Activated naive CD4-positive, alpha-beta T cell treated with Interleukin-2 at 50 U/mL for 16 hours (primary cell): ENCODE measurements around the gene CCDC38.
A peak's percentile ranks its signal among the peaks of the same experiment; 100 is the strongest.
"Not testable (repeated sequence)": the region's sequence is repeated elsewhere in the genome, so short reads cannot be mapped to it uniquely, and the experiment has no call there.

ENCODE experiments used
- DNase-seq: peaks from one replicate; pipeline ENCODE4 v3.0.0-alpha.2; 2020

The CCDC38 gene

GRCh38 chr12:95881331-95881955 is 61.0 kb downstream of the CCDC38 start:
- no peak for DNase-seq

- no peak for DNase-seq
These were observed 61.5 kb downstream of the CCDC38 start for GRCh38 chr12:95880895-95881294.

- no peak for DNase-seq
These were observed 64.8 kb downstream of the CCDC38 start for GRCh38 chr12:95877622-95878021.

- no peak for DNase-seq
These were observed 68.0 kb downstream of the CCDC38 start for GRCh38 chr12:95874452-95874851.

- DNase-seq, result no peak
These were observed 71.5 kb downstream of the CCDC38 start for GRCh38 chr12:95870897-95871296.

- DNase-seq, result no peak
These were observed 79.1 kb downstream of the CCDC38 start for GRCh38 chr12:95863337-95863736.

GRCh38 chr12:95862038-95862437 is 80.4 kb downstream of the CCDC38 start:
- no peak for DNase-seq

GRCh38 chr12:95859947-95860850 is 82.2 kb downstream of the CCDC38 start:
- DNase-seq, result no peak

GRCh38 chr12:95859344-95859816 is 83.0 kb downstream of the CCDC38 start:
- DNase-seq, result peak; percentile 19

GRCh38 chr12:95858451-95859343 is 83.7 kb downstream of the CCDC38 start, which contains the start of gene SNRPF:
SNRPF (plus strand) TSS chr12:95858952; CDS start chr12:95859074, 122 bp downstream.
- peak; percentile 93 for DNase-seq

GRCh38 chr12:95857799-95858198 is 84.6 kb downstream of the CCDC38 start:
- no peak for DNase-seq

GRCh38 chr12:95857156-95857555 is 85.3 kb downstream of the CCDC38 start:
- no peak for DNase-seq

- no peak for DNase-seq
These were observed 90.3 kb downstream of the CCDC38 start for GRCh38 chr12:95852133-95852532.

- DNase-seq, result no peak
These were observed 90.8 kb downstream of the CCDC38 start for GRCh38 chr12:95851606-95852005.

GRCh38 chr12:95848575-95849388 is 93.6 kb downstream of the CCDC38 start:
- no peak for DNase-seq

GRCh38 chr12:95842426-95842825 is 100.0 kb downstream of the CCDC38 start:
- DNase-seq, result not testable (repeated sequence)

GRCh38 chr12:95838125-95838524 is 104.3 kb downstream of the CCDC38 start:
- DNase-seq, result no peak

- no peak for DNase-seq
These were observed 105.0 kb downstream of the CCDC38 start for GRCh38 chr12:95837240-95838038.

GRCh38 chr12:95836630-95837239 is 105.7 kb downstream of the CCDC38 start:
- DNase-seq, result no peak

- DNase-seq, result no peak
These were observed 106.2 kb downstream of the CCDC38 start for GRCh38 chr12:95836185-95836609.

- no peak for DNase-seq
These were observed 107.8 kb downstream of the CCDC38 start for GRCh38 chr12:95834572-95834971.
